ENCODE data around the gene CMSS1.

DNA sequence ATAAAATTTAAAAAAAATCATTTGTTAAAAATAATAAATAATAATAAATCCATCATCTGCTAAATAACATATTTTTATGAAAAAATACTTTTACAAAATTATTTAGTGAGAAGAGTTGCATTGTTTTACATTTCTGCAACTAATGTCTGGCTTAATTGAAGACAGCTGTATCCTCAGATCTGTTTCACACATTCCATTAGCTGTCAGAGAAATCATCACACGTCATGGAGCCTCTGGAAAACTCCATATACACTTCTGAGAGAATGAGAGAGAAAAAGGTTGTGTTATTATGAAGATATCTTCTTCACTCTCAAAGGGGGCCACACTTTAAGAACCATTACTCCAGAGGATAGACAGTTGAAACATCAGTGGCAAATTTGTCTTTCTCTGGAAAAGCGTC, 40.8 kb downstream of the CMSS1 start:
- TF ChIP-seq SIN3A (IDR thresholded peaks at IDR 0.05; ENCODE audit: borderline replicate concordance, insufficient read depth, low read depth, low read length) (no peak), POLR2AphosphoS5 (IDR thresholded peaks at IDR 0.05; ENCODE audit: low read depth, low read length) (no peak)
- TF ChIP-seq, protein P1, sequence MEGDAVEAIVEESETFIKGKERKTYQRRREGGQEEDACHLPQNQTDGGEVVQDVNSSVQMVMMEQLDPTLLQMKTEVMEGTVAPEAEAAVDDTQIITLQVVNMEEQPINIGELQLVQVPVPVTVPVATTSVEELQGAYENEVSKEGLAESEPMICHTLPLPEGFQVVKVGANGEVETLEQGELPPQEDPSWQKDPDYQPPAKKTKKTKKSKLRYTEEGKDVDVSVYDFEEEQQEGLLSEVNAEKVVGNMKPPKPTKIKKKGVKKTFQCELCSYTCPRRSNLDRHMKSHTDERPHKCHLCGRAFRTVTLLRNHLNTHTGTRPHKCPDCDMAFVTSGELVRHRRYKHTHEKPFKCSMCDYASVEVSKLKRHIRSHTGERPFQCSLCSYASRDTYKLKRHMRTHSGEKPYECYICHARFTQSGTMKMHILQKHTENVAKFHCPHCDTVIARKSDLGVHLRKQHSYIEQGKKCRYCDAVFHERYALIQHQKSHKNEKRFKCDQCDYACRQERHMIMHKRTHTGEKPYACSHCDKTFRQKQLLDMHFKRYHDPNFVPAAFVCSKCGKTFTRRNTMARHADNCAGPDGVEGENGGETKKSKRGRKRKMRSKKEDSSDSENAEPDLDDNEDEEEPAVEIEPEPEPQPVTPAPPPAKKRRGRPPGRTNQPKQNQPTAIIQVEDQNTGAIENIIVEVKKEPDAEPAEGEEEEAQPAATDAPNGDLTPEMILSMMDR (IDR thresholded peaks at IDR 0.05) = no peak
- TF ChIP-seq, protein P2, sequence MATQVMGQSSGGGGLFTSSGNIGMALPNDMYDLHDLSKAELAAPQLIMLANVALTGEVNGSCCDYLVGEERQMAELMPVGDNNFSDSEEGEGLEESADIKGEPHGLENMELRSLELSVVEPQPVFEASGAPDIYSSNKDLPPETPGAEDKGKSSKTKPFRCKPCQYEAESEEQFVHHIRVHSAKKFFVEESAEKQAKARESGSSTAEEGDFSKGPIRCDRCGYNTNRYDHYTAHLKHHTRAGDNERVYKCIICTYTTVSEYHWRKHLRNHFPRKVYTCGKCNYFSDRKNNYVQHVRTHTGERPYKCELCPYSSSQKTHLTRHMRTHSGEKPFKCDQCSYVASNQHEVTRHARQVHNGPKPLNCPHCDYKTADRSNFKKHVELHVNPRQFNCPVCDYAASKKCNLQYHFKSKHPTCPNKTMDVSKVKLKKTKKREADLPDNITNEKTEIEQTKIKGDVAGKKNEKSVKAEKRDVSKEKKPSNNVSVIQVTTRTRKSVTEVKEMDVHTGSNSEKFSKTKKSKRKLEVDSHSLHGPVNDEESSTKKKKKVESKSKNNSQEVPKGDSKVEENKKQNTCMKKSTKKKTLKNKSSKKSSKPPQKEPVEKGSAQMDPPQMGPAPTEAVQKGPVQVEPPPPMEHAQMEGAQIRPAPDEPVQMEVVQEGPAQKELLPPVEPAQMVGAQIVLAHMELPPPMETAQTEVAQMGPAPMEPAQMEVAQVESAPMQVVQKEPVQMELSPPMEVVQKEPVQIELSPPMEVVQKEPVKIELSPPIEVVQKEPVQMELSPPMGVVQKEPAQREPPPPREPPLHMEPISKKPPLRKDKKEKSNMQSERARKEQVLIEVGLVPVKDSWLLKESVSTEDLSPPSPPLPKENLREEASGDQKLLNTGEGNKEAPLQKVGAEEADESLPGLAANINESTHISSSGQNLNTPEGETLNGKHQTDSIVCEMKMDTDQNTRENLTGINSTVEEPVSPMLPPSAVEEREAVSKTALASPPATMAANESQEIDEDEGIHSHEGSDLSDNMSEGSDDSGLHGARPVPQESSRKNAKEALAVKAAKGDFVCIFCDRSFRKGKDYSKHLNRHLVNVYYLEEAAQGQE (IDR thresholded peaks at IDR 0.05; ENCODE audit: insufficient read depth in 1 of 2, low read depth in 2 of 2, low read length in 1 of 2) = no peak
